Activated CD4-positive, alpha-beta memory T cell treated with anti-CD3 and anti-CD28 coated beads for 36 hours (primary cell): Measurements from ENCODE around the gene AP1AR. TPM values are rescaled to one million over a fixed set of nuclear protein-coding genes. Genes with fewer than 3 reads are reported as not detected.

Experiments
- CTCF ChIA-PET: fragments of 350-600 bp; sonication (Branson Sonifier 250); formaldehyde crosslinking; loops from one replicate; lab custom pipeline; 2021; ENCODE audit warnings: antibody characterized with exemption, inconsistent platforms; lab: Charles Lee
- POLR2A ChIA-PET: fragments of 350-600 bp; sonication (Branson Sonifier 250); formaldehyde crosslinking; loops from one replicate; lab custom pipeline; 2021; ENCODE audit warnings: antibody characterized with exemption; lab: Charles Lee
- DNase-seq: peaks from one replicate; pipeline ENCODE4 v3.0.0-alpha.2; 2020
- H3K27ac Mint-ChIP-seq: one replicate; pipeline ENCODE4 v1.8.0; 2021; ENCODE audit warnings: mixed read lengths
- H3K27me3 Mint-ChIP-seq: one replicate; pipeline ENCODE4 v1.8.0; 2021; ENCODE audit warnings: mixed read lengths
- H3K36me3 Mint-ChIP-seq: one replicate; pipeline ENCODE4 v1.8.0; 2021; ENCODE audit warnings: mixed read lengths
- H3K4me1 Mint-ChIP-seq: one replicate; pipeline ENCODE4 v1.8.0; 2021; ENCODE audit warnings: low read depth, mixed read lengths
- H3K4me3 Mint-ChIP-seq: one replicate; pipeline ENCODE4 v1.8.0; 2021; ENCODE audit warnings: mild to moderate bottlenecking, mixed read lengths
- H3K9me3 Mint-ChIP-seq: one replicate; pipeline ENCODE4 v1.8.0; 2021; ENCODE audit warnings: mixed read lengths
- intact Hi-C: fragments of 100-400 bp; cut with micrococcal nuclease; formaldehyde crosslinking; loops from one replicate; pipeline ENCODE4 v1.15.1; 2023
- total RNA-seq, 2 experiments: library from RNA; stranded (reverse); gene quantifications; one replicate each; pipeline ENCODE4 v1.2.3, GENCODE V29; 2021

AP1AR gene
- total RNA-seq, 2 experiments from 2014 or later, result 15.4 to 19.1 TPM

DNA sequence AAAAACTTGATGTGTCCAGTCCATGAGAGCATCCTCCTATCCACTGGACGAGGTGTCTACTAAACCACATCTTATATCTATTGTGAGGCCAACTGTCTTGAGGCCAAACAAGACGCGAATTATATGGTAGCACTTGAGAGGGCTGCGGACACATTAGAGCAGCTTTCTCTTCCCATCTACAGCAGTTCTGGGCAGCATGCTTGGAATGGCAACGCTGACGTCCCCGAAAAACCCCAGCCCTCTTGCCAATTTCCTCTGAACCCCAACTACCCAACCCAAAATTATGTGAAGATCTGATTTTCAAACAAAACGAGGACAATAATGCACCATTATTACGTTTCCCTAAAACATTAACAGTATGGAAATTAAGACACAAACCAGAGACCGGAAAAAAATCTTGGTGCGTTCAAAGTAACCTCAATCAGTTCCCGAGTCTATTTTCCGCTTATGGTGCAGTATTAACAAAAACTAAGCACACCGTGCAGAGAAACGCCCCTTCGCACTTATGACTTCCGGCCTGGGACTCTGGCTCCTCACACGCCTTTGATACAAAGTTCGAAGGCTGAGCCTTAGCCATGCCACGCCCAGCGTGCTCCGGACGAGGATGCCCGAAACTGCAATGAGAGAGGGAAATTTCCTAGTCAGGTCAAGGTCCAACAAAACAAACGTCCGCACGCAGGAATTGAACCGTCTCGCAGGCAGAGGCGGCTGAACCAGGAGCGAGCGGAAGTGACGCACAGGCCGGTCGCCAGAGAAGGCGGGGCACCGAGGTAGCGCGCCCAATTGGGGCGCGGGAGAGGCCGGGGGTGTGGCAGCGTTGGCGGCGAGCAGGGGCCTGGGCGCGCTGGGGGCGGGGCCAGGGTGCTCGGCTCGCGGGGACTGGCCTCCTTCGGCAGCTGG lies 458 bp upstream of the AP1AR start:
- POLR2A ChIA-PET, result interaction anchor here (2.6 kb wide), 1 partner anchor 55 kb away, joined by 10 read pairs; the partner anchor contains the start of gene TIFA
- H3K4me1 Mint-ChIP-seq, result peaks cover 32% of the 10 kb centered on the region

DNA sequence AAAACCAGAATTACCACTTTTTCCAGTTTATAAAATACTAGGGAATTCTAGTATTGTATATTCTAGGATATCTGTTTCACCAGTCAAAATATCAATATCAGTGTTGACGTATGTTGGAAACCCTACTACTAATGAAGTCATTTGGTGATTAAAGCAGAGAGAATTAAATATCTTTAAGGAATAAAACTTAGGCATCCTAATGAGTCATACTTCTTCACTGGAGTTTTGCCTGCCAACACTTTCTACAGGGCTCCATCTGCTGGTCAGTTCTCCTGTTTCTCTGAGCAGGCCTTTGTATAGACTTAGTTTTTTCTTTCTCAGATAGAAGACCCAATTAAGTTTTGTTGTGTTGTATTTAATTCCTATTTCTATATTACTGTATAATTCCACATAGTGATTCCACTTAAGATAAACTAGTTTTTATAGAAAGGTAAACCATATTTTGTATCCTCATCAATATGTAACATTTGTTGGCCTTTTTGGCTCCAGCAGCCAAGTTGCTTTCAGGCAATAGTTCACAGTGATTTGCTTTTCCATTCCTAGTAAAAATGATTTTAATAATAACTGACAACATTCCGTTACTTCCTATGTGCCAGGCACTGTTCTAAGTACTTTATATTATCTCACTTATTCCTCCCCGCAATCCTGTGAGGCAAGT lies 3.5 kb downstream of the AP1AR start:
- H3K27me3 Mint-ChIP-seq, result no peaks in the 10 kb centered on the region
- ChIA-PET POLR2A (no interaction called here), CTCF (interaction anchor here (0.6 to 5.8 kb wide), 25 partner anchors 10 to 289 kb away, joined by 3 to 118 read pairs (median 4); partner anchors contain the start of gene TIFA)
- no peak overlapping the region for H3K4me3 Mint-ChIP-seq
- H3K4me1 Mint-ChIP-seq, result peaks cover 45% of the 10 kb centered on the region
- H3K36me3 Mint-ChIP-seq, result no peaks in the 10 kb centered on the region
- DNase-seq, result peak; percentile 54
- intact Hi-C loops, result loop anchor here (1.0 to 2.0 kb wide), 3 partner anchors 36 to 160 kb away; no protein-coding TSS in a partner anchor
- H3K27ac Mint-ChIP-seq, result no peak overlapping the region
- H3K9me3 Mint-ChIP-seq, result no peaks in the 10 kb centered on the region

More for the DNA sequence above, 458 bp upstream of the AP1AR start:
- H3K4me3 Mint-ChIP-seq, result peak overlapping the region; percentile 87
- CTCF ChIA-PET, result interaction anchor here (1.2 to 5.8 kb wide), 7 partner anchors 8 to 285 kb away, joined by 3 to 118 read pairs (median 5); partner anchors contain the start of gene NEUROG2
- H3K27me3 Mint-ChIP-seq, result no peaks in the 10 kb centered on the region
- H3K27ac Mint-ChIP-seq, result peak overlapping the region; percentile 98
- peak; percentile 98 for DNase-seq
- intact Hi-C loops, result loop anchor here (1.0 to 2.0 kb wide), 9 partner anchors 17 to 406 kb away; partner anchors contain the start of genes LARP7 and TIFA
- no peaks in the 10 kb centered on the region for H3K36me3 Mint-ChIP-seq
- no peaks in the 10 kb centered on the region for H3K9me3 Mint-ChIP-seq

DNA sequence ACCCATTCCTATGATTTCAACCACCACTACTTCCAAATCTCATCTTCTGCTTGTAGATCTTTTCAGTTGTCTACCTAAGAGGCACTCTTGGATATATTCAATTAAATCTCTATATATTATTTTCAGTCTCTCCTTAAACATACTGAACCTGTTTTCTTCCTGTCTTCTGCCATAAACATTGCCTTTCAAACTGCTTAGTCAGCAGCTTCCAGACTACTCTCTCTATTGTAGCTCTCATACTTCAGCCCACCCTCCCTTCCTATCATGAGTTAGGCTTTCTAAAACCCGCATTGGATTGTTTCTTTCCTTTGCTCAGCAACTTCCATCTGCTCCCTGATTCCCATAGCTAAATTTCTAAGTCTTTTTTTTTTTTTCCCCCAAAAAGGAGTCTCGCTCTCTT lies 4.5 kb downstream of the AP1AR start:
- ChIA-PET POLR2A (no interaction called here), CTCF (interaction anchor here (0.6 to 5.8 kb wide), 9 partner anchors 9 to 162 kb away, joined by 3 to 118 read pairs (median 4); no protein-coding TSS in a partner anchor)
- peaks cover 5% of the 10 kb centered on the region for H3K36me3 Mint-ChIP-seq
- no peaks in the 10 kb centered on the region for H3K9me3 Mint-ChIP-seq
- no peak for DNase-seq
- intact Hi-C loops, result no loop called here
- H3K27me3 Mint-ChIP-seq, result no peaks in the 10 kb centered on the region
- no peak overlapping the region for H3K4me3 Mint-ChIP-seq
- H3K27ac Mint-ChIP-seq, result no peak overlapping the region
- peaks cover 44% of the 10 kb centered on the region for H3K4me1 Mint-ChIP-seq

DNA sequence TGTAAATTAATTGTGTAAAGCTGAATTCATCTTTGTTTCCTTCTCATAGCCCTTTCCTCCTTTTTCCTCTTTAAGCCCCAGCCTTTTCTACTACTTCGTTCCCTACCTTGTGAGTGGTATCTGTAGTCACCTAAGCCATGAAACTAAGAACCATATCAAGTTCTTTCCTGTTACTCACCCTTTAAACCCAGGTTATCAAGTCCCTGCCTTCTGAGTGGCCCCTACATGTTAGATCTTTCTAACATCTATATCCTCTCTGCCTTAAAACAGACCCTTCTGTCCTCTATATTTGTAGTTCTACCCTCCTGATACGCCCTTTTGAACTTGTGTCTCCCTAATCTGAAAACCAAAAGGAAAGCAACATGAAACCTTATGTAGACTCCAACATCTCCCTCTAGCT lies 7.2 kb downstream of the AP1AR start:
- peaks cover 5% of the 10 kb centered on the region for H3K36me3 Mint-ChIP-seq
- POLR2A ChIA-PET, result no interaction called here
- CTCF ChIA-PET, result no interaction called here
- H3K4me3 Mint-ChIP-seq, result no peak overlapping the region
- intact Hi-C loops, result no loop called here
- H3K9me3 Mint-ChIP-seq, result no peaks in the 10 kb centered on the region
- no peak for DNase-seq
- peaks cover 29% of the 10 kb centered on the region for H3K4me1 Mint-ChIP-seq
- H3K27me3 Mint-ChIP-seq, result no peaks in the 10 kb centered on the region
- no peak overlapping the region for H3K27ac Mint-ChIP-seq

DNA sequence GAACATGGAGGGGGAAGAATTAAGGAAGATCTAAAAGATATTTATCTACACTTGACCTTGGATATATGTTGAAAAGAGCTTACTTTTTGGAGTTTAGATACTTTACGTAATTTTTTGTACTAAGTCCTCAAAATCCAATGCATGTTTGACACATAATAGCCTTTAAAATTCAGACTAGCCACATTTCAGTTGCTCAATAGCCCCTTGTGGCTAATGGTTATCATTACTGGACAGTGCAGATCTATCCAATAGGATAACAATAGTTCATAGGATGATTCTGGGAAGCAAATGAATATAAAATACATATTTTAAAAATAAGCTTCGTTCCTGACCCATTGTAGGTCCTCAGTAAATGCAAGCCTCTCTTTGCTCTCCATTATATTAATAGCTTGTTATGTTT lies 13.8 kb downstream of the AP1AR start:
- CTCF ChIA-PET, result interaction anchor here (0.7 to 2.0 kb wide), 4 partner anchors 10 to 279 kb away, joined by 3 to 5 read pairs (median 3); no protein-coding TSS in a partner anchor
- POLR2A ChIA-PET, result interaction anchor here (1.0 kb wide), 1 partner anchor 276 kb away, joined by 3 read pairs; no protein-coding TSS in a partner anchor

DNA sequence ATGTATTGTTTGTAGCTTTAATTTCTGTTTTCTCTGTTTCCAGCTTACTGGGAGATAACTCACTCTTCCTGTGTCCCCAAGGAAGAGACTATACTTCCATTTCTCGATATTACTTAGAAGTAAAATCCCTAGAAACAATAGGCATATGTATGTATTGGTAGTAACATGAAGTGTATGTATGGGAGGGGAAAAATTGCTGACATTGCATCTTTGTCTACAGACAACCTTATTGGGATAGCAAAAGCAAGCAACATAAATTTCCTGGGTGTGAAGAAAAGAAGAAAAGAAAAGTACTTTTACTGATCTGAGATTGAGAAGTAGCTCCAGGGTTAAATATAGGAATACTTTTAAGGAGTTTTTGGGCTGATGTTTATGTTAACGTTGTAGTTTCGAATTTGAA lies 15.4 kb downstream of the AP1AR start:
- POLR2A ChIA-PET, result no interaction called here
- intact Hi-C loops, result no loop called here
- peaks cover 5% of the 10 kb centered on the region for H3K4me1 Mint-ChIP-seq
- H3K27ac Mint-ChIP-seq, result no peak overlapping the region
- H3K9me3 Mint-ChIP-seq, result no peaks in the 10 kb centered on the region
- DNase-seq, result no peak
- no peaks in the 10 kb centered on the region for H3K27me3 Mint-ChIP-seq
- CTCF ChIA-PET, result interaction anchor here (0.6 kb wide), 1 partner anchor 269 kb away, joined by 3 read pairs; no protein-coding TSS in a partner anchor
- no peak overlapping the region for H3K4me3 Mint-ChIP-seq
- H3K36me3 Mint-ChIP-seq, result no peaks in the 10 kb centered on the region

More for the DNA sequence above, 13.8 kb downstream of the AP1AR start:
- intact Hi-C loops, result no loop called here
- H3K9me3 Mint-ChIP-seq, result no peaks in the 10 kb centered on the region
- H3K4me1 Mint-ChIP-seq, result peaks cover 5% of the 10 kb centered on the region
- H3K27me3 Mint-ChIP-seq, result no peaks in the 10 kb centered on the region
- H3K36me3 Mint-ChIP-seq, result peaks cover 4% of the 10 kb centered on the region
- DNase-seq, result no peak
- no peak overlapping the region for H3K4me3 Mint-ChIP-seq
- no peak overlapping the region for H3K27ac Mint-ChIP-seq

DNA sequence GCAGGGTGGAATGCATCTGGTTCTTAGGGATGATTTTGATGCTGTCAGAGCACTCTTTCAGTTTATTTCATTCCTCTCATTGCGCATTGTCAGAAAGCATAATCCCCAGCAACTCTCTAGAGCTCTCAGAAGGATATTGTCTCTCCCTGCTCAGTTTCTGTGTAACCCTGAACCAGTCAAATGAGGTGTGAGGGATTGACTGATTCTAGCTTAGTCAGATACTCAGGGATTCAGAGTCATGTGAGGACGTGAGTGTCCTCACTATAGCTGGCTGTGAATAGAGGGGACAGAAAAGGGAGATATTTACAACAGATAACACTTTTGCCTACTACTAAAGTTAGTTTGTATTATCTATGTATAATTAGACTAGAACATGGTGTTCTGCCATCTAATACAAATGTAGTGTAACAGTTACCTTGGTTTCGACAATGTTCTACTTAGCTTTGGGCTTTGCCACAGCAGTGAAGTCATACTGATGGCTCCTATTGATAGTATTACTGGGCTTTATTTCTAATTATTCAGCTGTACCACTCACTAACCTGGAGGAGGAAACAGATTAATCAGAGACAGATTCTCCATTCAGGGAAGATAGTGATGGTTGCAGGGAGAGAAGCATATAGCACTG lies 19.5 kb downstream of the AP1AR start:
- intact Hi-C loops, result no loop called here
- ChIA-PET POLR2A (no interaction called here), CTCF (interaction anchor here (1.5 to 2.1 kb wide), 2 partner anchors 15 to 16 kb away, joined by 4 to 6 read pairs; no protein-coding TSS in a partner anchor)
- no peaks in the 10 kb centered on the region for H3K9me3 Mint-ChIP-seq
- H3K27me3 Mint-ChIP-seq, result no peaks in the 10 kb centered on the region
- DNase-seq, result no peak
- peaks cover 3% of the 10 kb centered on the region for H3K36me3 Mint-ChIP-seq
- H3K4me1 Mint-ChIP-seq, result peaks cover 5% of the 10 kb centered on the region
- H3K27ac Mint-ChIP-seq, result no peak overlapping the region
- no peak overlapping the region for H3K4me3 Mint-ChIP-seq

DNA sequence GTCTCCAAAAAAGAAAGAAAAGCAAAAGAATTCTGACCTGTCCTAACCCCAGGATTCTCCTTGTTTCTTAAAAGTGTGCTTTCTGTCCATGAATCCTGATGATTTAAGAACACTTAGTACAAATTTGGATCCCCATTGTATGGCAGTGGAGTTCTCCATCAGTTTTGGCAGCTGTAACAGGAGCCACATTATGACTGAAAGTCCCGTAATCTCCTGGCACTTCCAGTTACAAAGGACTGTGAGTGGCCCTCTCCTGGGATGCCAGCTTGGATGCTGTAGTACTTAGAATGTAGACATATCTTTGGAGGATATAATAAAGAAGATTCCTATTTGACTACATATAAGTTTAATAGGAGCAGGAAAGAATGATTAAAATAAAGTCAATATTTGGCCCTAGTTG lies 20.6 kb downstream of the AP1AR start:
- CTCF ChIA-PET, result interaction anchor here (2.1 kb wide), 1 partner anchor 17 kb away, joined by 6 read pairs; no protein-coding TSS in a partner anchor
- POLR2A ChIA-PET, result no interaction called here
- Mint-ChIP-seq H3K4me3 (no peak overlapping the region), H3K4me1 (peaks cover 1% of the 10 kb centered on the region), H3K36me3 (peaks cover 3% of the 10 kb centered on the region), H3K27ac (no peak overlapping the region), H3K27me3 (no peaks in the 10 kb centered on the region), H3K9me3 (no peaks in the 10 kb centered on the region)
- intact Hi-C loops, result no loop called here
- no peak for DNase-seq

DNA sequence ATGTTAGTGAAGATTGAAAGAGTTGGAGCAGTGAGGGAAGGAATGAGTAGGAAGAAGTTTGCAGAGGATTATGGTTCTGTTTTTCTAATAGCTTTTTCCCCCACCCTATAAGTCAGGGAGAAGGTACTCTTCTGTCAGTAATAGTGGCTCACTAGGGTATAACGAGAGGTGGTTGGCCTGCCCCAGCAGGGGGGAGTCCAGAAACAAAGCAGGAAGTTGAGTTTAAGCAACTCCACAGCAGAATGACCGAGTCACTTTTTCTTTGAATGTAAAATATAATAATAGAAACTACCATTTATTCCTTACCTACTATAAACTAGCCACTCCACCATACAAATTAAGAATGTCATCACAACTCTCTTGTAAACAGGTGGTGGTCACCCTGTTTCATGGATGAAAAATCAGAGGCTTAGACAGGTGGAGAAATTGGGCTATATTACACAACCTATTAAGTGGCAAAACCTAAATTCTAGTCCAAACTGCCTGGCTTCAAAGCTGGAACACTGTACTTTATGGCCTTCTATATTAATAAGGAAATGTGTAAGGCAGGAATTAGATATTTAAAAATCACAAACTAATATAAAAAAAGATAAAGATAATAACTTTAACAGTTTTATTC lies 21.9 kb downstream of the AP1AR start:
- Mint-ChIP-seq H3K36me3 (peaks cover 3% of the 10 kb centered on the region), H3K9me3 (no peaks in the 10 kb centered on the region), H3K4me1 (no peaks in the 10 kb centered on the region), H3K27me3 (no peaks in the 10 kb centered on the region), H3K4me3 (no peak overlapping the region), H3K27ac (no peak overlapping the region)
- intact Hi-C loops, result no loop called here
- ChIA-PET POLR2A (no interaction called here), CTCF (no interaction called here)
- DNase-seq, result no peak

DNA sequence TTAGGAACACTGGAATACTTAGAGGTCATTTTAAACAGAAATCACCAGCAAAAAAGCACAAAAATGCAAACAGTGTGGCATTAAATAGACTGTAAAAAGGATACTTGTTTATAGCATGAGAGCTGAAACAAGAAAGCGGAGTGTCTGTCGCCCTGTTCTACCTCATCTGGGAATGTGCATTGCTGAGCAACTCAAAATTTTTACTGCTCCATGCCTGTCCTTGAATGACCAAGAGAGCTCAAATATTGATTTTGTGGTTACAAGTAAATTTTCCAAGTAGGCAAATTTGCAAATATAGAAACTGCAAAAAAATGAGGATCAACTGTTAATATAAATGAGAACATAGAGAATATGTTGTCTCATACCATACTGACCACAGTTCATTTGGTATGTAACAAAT lies 25.5 kb downstream of the AP1AR start:
- CTCF ChIA-PET, result no interaction called here
- DNase-seq, result no peak
- Mint-ChIP-seq H3K9me3 (no peaks in the 10 kb centered on the region), H3K36me3 (peaks cover 3% of the 10 kb centered on the region), H3K27ac (no peak overlapping the region), H3K4me3 (no peak overlapping the region), H3K4me1 (no peaks in the 10 kb centered on the region), H3K27me3 (no peaks in the 10 kb centered on the region)
- intact Hi-C loops, result no loop called here
- POLR2A ChIA-PET, result interaction anchor here (0.6 kb wide), 1 partner anchor 268 kb away, joined by 3 read pairs; no protein-coding TSS in a partner anchor

DNA sequence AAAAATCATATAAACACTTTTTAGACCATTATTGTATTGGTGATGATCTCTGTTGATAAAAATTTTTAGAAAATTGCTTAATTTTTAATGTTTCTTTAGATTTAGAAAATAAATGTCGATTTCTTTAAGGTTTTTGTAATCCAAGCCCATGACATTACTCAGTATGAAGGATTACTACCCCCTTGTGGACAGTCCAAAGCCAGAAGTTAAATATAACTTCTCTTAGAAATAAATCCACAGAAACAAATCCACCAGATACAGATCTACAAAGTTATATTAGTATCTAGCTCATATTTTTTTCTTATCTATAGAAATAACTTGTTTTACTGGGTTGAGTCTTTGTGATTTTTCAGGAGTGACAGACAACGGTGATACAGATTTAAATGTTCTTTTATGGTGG lies 35.2 kb downstream of the AP1AR start:
- H3K36me3 Mint-ChIP-seq, result peaks cover 4% of the 10 kb centered on the region
- H3K4me3 Mint-ChIP-seq, result no peak overlapping the region
- POLR2A ChIA-PET, result interaction anchor here (1.1 kb wide), 1 partner anchor 19 kb away, joined by 3 read pairs; the partner anchor contains the start of gene TIFA
- intact Hi-C loops, result no loop called here
- CTCF ChIA-PET, result interaction anchor here (0.9 to 1.7 kb wide), 8 partner anchors 35 to 371 kb away, joined by 3 to 7 read pairs (median 4); partner anchors contain the start of genes AP1AR and LARP7
- DNase-seq, result no peak
- no peaks in the 10 kb centered on the region for H3K27me3 Mint-ChIP-seq
- H3K27ac Mint-ChIP-seq, result no peak overlapping the region
- no peaks in the 10 kb centered on the region for H3K9me3 Mint-ChIP-seq
- peaks cover 29% of the 10 kb centered on the region for H3K4me1 Mint-ChIP-seq
